NCI-H2196 (cell line): ENCODE measurements around the gene SH3BP2.

Source experiments
- DNase-seq: peaks from one replicate; lab custom pipeline; 2025; ENCODE audit not compliant: unreplicated experiment; lab: John Stamatoyannopoulos, UW

SH3BP2 gene, protein sequence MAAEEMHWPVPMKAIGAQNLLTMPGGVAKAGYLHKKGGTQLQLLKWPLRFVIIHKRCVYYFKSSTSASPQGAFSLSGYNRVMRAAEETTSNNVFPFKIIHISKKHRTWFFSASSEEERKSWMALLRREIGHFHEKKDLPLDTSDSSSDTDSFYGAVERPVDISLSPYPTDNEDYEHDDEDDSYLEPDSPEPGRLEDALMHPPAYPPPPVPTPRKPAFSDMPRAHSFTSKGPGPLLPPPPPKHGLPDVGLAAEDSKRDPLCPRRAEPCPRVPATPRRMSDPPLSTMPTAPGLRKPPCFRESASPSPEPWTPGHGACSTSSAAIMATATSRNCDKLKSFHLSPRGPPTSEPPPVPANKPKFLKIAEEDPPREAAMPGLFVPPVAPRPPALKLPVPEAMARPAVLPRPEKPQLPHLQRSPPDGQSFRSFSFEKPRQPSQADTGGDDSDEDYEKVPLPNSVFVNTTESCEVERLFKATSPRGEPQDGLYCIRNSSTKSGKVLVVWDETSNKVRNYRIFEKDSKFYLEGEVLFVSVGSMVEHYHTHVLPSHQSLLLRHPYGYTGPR

DNA sequence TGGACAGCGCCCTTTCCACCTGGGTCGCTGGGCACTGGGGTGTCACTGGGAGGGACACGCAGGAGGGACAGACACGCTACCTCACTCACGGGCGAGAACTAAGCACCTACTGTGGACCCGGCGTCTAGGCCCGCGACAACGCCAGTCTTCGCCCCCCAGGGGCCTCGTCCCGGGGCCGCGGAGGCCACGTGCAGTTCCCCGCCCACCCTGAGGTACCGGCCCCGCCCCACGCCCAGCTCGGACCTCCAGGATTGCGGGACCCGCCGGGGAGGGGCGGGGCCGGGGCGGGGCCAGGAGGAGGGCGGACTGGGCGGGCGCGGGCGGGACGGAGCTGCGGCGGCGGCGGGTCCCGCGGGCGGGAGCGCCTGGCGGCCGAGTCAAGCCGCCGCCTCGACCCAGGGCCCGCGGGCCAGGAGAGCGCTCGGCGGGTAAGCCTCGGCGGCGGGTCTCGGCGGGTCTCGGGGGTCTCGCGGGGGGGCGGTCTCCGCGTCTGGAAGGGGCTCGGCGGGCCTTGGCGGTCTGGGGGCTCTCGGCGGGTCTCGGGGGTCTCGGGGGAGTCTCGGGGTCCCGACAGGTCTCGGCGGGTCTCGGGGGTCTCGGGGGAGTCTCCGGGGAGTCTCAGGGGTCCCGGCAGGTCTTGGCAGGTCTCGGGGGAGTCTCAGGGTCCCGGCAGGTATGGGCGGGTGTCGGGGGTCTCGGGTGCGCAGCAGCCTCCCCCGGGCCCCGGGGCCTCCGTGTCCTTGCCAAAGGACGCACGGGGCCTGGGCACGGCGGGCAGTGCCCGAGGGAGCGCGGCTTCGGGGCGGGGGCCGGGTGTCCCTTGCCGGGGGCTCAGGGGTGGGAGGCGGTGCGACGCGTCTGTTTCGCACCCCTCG, at the start of gene SH3BP2:
SH3BP2 (plus strand) TSS at position 375 of the 875 bp plus-strand sequence. CDS start 27,533 bp downstream, outside the sequence.
- DNase-seq: peak; percentile 29

DNA sequence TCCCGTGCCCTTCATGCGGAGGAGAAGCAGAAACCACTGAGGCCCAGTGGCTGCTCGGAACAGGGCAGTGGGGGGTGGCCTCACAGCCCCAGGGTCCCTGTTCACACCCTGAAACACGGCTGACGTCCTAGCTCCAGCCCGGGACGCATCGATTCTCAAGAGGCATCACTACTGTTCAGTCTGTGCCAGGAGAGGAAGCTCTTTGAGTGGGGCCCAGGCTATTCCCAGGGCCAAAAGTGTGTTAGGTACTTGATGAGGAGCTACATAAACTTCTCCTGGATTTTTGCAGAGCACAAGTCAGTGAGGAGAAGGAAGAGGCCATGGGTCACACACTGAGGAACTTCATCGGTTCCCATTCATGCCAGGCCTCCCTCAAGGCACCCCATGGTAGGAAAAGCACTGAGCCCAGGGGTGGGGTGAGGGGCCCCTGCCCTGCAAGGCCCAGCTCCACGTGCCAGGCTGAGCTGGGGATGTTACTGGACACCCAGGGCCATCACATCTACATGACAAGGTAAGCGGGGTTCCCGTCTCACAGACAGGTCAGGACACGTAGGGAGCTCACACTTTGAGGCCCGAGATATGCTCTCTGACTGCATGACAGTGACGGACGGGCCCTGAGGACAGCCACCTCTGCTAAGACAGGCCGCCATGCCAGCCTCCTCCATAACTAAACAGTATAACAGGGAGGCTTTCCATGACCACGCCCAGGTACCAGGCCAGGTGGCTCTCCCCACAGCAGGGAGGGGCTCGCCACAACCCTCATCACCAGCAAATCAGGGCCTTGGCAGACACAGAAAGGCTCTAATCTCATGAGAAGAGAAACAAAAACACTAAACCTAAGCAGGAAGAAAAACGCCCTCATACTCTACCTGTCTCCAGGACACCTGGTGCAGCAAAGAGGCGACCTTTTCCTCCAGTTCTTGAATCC, 49.1 kb upstream of the SH3BP2 start:
- DNase-seq: no peak

DNA sequence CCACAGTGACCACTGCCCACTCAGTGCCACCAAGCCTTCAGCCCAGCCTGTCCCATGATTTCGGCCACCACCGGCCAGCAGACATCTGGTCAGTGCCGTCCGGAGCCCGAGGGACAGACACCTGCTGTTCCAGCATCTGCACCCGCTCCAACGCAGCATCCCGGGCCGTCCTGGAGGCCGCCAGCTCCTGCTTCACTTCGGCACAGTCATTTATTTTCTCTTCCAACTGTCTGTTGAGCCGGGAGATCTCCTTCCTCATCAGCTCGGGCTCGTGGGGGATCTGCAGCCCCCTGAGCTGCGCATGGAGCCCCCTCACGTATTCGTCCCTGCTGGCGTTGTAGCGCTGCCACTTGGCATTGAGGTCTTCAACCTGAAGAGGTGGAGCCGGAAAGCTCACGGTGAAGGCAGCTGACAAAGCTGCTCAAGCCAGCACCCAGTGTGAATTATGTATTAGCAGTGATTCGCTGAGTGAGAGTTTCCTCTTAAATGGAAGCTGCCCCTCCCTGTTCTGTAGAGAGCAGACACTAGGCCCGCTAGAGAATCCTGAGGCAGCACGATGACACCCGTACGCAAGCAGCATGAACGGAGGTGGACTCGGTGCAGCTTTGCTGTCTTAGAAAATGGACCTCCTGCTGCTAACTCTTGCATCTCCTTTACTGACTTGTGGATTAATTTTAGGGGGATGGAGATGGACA, 48.2 kb upstream of the SH3BP2 start:
- DNase-seq: no peak

DNA sequence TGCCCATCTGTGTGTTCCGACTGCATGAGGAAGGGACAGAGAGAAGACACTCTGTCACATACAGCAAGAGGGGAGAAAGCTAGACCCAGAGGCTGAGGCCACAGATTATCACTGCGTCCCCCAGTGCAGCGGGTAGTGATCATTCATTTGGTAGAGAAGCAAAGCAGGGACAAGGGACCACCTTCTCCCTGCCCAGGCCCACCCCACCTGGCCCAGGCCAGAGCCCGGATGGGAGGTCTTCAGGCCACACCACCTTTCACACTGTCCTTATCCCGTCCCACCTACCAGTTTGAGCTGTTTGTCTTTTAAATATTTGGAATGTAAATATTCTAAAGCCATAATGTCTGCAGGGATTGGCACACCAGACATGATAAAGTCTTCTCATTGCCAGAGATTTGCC, 47.4 kb upstream of the SH3BP2 start:
- no peak for DNase-seq

DNA sequence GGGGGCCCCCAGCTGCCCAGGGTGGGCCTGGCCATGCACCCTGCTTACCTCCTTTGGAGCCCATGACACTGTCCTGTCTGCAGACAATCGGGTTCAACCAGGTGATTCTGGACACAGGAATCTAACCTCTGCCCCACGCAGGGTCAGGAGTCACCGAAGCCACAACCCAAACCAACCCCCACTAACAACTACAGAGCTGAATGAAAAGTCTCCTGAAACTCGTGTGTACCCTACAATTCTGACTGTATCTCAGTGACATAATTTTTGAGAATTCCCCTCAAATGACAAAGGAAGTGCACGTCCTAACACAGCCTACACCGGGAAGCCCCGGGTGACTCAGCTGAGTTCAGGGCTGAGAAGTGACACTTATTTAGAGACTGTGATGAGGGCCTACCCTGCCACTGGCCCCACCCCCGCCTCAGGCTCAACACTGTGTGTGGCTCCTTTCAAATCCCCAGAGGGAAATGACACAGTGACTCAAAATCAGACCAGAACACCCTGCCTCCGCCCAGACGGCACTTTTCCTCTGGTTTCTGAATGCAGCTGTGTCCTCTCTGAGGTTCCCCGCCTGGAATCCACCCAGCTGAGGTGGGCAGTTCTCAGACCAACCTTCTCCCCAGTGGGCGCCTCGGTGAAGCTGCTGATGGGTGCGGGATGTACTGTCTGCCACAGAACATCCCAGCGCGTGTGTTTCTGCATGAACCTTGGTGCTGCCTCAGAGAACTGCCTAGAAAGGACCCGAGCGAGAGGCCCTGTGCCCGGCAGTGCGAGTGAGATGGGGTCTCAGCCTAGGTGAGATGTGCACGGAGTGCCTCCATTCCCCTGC, 46.7 kb upstream of the SH3BP2 start:
- no peak for DNase-seq

DNA sequence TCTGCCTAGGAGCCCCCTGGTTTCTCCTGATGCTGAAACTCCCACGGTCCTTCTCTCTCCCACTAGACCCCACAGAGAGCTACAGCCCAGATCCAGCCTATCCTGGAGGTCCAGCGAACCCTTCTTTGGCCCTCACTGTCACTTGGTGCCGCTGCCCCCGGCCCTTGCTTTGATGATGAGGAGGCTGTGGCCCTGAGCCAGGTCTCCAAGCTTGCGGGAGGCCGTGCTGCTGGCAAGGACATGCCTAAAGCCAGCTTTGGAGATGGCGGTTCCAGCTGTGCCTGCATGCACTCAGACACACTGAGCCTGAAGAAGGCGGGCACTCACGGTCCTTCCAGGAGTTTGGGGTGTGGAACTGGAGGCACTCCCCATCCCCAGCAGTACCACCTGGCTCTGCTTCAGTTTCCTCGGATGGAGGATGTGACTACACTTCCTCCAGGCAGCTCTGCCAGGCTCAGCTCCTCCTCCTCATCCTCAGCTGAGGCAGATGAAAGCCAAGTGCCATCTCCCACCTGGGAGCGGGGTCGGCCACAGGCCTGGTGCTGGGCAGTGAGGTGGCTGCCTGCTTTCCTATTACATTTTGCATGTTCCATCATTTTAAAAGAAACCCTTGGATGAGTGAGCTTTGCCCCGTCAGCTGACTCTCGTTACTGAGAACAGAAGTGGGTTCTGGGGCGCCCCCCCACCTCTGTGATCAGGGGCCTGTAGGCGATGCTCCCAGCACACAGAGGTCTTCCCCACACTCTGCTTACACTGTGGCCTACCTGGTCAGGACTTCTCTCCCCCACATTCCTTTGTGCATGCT, 45.8 kb upstream of the SH3BP2 start:
- DNase-seq: no peak

DNA sequence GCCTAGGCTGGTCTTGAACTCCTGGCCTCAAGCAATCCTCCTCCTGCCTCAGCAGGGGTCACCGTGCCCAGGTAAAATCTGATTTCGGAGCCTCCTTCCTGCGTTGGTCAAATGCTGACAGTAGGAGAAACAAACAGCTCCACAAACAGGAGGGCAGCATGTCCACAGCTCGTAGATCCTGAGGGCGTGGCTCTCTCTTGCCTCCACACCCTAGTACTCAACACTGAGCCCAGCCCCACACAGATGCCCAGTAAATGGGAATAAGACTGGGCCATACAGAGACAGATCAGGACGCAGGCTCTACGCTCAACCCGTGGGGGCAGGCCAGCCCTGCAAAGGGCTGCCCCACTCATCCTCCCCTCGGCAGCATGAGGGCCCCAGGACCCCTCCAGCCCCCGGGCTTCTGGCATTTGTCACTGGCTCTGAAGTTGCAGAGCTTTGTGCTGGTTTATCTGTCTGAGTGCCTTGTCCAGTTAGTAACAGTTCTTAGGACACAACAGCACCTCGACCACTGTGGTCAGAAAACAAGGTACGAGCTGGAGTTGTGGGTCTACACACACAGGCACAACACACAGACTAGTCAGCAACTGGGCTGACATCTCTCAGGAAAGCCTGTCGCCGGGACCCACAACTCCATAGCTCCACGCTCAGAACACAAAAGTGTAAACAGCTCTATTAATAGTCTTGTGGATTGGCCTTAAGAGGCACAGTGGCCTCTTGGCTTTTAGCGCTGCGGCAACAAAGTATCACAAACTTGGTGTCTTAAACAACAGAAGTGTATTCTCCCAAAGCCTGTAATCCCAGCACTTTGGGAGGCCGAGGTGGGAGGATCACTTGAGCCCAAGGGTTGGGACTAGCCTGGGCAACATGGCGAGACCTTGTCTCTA, 41.9 kb upstream of the SH3BP2 start:
- no peak for DNase-seq

DNA sequence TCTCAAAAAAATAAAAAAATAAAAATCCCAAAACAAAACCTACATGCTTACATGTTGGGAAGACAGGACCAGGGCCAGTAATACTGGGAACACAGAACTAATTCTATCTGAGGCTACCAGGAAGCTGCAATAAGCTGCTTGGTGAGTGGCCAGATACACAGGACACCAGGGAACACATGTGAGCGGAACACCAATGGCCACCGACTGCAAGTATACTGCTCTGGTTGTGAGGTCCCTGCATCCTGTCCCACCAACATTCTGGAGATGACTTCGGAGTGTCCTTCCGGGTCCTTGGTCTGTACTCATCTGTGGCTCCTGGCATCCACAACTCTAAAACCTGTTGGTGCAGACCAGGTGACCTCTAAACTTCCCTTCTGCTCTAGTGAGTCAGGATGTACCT, 39.4 kb upstream of the SH3BP2 start:
- no peak for DNase-seq

DNA sequence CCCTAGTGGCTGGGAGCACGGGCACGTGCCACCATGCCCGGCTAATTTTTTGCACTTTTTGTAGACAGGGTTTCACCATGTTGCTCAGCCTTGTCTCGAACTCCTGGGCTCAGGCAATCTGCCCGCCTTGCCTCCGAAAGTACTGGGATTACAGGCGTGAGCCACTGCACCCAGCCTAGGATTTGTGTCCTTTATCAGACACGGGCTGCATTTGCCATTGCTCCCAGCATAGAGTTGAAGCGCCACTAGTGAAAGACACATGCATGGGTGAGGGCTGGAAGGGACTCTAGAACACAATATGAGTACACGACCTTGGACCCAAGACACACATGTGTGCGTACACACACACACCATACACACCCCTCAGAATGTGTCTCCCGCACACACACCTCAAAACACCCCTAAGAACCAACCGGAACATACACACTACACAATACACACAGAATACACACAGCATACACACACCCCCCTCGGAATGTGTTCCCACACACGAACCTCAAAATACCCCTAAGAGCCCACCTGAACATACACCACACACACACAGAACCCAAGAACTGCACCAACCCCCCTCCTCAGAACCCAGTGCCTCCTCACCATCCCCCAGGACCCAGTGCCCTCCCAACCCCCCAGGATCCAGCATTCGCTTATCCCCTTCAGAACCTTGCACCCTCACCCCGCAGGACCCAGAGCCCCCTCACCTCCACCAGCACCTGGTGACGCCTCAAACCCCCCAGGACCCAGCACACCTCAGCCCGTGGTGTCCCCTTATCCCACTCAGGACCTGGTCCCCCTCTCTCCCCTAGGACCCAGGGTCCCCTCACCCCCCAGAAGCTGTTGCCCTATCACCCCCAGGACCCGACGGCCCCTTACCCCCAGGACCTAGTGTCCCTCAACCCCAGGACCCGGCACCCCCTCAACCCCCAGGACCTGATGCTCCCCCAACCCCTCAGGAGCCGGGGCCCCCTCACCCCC, 37.8 kb upstream of the SH3BP2 start:
- no peak for DNase-seq

DNA sequence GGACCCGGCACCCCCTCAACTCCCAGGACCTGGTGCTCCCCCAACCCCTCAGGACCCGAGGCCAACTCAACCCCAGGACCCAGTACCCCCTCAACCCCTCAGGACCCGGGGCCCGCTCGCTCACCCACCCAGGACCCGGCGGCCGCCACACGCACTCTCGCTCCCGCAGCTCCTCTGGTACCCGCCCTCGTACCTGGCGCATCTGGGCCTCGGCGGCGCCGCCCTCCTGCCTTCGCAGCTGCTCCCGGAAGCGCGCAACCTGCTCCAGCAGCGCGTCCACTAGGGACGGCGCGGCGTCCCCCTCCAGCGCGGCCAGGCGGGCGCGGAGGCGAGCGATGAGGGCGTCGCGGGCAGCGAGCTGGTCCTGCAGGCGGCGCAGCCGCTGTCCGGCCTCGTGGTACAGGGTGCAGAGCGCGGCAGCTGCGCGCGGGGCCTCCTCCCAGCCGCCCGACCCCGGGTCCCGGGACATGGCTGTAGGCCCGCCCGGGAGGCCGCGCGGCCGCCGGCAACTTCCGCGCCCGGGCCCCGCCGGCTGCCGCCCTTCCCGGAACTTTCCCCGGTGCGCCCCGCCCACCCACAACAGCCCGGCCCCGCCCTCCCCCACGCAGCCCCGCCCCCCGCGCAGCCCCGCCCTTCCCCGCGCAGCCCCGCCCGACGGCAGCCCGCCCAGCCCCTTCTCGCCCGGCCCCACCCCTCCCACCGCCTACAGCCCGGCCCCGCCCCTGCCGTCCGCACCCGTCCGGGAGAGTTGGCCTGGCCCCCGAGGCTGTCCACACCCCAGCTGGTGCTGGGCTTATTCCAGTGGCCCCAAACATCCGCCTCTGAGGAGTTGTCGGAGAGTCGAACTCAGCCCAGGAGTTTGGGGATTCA, 36.8 kb upstream of the SH3BP2 start, which contains the start of gene TNIP2:
TNIP2 (minus strand) TSS at position 516 of the 870 bp plus-strand sequence; CDS start at position 469, 47 bp downstream.
- DNase-seq: peak; percentile 81

DNA sequence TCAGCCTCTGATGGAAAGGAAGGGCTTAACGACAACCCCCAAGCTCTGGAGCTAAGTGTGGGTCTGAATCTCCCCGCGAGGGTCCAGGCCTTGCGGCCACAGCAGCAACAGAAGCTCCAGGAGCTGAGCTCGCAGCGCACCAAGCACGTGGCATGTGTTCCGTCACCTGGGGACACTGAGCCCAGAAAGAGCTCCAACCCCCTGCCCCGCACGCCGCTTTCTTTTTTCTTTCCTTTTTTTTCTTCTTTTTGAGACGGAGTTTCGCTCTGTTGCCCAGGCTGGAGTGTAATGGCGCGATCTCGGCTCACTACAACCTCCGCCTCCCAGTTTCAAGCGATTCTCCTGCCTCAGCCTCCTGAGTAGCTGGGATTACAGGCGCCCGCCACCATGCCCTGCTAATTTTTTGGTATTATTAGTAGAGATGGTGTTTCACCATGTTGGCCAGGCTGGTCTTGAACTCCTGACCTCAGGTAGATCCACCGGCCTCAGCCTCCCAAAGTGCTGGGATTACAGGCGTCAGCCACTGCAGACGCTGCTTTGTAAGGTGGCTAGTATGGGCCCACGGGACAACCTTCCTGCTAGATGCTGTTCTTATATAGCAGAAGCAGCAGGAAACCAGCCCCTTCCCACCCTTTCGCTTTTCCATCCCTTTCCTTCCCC, 36.1 kb upstream of the SH3BP2 start:
- no peak for DNase-seq

DNA sequence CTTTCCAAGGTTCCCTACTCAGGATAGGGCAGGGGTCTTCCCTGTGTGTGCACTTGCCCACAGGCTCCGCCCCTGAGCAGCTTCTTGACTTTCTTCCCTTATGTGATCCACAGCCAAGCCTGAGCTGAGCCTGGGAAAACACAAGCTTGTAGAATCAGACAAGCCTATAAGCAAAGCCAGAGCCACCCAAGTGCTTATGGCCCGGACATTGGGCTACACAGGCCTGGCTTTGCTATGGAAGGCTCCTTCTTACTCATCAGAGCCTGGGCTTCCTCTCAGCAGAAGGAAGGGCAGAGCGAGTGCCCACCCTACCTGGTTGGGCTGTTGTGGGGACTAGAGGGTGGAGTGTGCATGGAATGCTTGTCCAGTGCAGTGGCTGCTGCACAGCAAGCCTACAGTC, 35.5 kb upstream of the SH3BP2 start:
- no peak for DNase-seq

DNA sequence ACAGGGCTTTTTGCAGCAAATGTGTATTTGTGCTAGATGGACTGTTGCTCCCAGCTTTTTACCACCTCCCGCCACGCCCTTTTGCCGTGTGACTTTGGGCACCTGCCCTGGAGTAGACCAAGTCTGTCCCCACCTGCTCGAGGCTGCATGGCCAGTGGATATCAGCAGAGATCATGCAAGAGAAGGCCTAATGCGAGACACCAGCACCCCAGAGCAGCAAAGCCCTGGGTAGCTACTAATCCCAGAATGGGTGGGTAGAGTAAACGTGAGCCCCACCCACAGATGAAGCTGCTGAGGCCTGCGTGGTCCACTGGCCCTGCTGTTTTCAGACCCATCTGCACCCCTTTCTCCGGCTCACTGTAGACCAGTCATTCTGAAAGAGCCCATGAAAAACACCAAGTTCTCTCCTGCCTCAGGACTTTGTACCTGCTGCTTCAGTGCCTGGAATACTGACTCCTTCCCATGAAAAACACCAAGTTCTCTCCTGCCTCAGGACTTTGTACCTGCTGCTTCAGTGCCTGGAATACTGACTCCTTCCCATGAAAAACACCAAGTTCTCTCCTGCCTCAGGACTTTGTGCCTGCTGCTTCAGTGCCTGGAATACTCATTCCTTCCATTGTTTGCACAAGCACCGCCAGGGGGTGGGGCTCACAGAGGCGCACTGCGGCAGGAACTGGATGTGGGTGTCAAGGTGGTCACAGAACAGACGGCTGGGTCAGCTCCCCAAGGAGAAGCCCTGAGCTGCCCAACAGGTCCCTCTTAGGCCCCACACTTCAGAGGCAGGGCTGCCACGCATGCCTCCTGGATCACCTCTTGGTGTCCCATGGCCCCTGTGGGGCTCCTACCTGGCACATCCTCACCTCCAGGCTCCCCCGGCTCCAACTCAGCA, 31.6 kb upstream of the SH3BP2 start:
- DNase-seq: peak; percentile 37

DNA sequence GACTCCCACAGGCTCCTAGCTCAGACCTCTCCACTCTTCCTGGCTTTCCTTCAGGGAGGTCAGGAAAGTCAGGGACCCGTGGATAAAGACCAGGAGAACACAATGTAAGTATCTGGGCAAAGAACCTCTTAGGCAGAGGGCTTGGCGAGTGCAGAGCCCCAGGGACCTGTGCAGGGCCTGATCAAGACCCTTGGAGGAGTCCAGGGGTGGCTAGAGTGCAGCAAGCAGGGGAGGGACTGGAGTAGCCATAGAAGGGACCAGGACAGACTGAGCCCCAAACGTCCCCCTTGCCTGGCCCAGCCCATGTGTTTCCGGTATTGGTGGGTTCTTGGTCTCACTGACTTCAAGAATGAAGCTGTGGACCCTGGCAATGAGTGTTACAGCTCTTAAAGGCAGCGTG, 30.8 kb upstream of the SH3BP2 start:
- DNase-seq: no peak
